GM12878 (cell line): ENCODE data around the gene CTAG1B. TPM values are rescaled to one million over a fixed set of nuclear protein-coding genes. Genes with fewer than 3 reads are reported as not detected.

Experiments used
- ATAC-seq: fragments of 200-7000 bp; cut with Tn5 transposase; 3 replicates; pipeline ENCODE4 v1.9.1; 2020; ENCODE audit warnings: mild to moderate bottlenecking, moderate library complexity
- BruUV-seq: library from RNA; stranded (reverse); fragments of 400-500 nt; replicated peaks from 2 replicates; lab custom pipeline; 2021; lab: Mats Ljungman, UMichigan
- CTCF ChIA-PET: fragments of 300-600 bp; sonication (Branson Sonifier 250); formaldehyde crosslinking; extraction: SDS; loops from one replicate; lab custom pipeline; 2021; ENCODE audit warnings: inconsistent platforms; lab: Yijun Ruan, JAX
- POLR2A ChIA-PET: fragments of 350-600 bp; formaldehyde crosslinking; extraction: SDS; loops from one replicate; lab custom pipeline; 2021; ENCODE audit warnings: inconsistent platforms; lab: Charles Lee
- RAD21 ChIA-PET: fragments of 300-600 bp; sonication (Branson Sonifier 250); formaldehyde crosslinking; loops from one replicate; lab custom pipeline; 2023; ENCODE audit warnings: antibody characterized with exemption; ENCODE audit not compliant: unreplicated experiment; lab: Charles Lee
- SMC1A ChIA-PET: fragments of 300-600 bp; sonication (Branson Sonifier 250); formaldehyde crosslinking; loops from one replicate; lab custom pipeline; 2023; ENCODE audit not compliant: unreplicated experiment, uncharacterized antibody; lab: Charles Lee
- DNase-seq: peaks from one replicate; pipeline ENCODE4 v3.0.0-alpha.2; 2011; ENCODE audit warnings: low read depth, low spot score
- FAIRE-seq: peaks from 3 replicates; lab custom pipeline; 2011; peaks lifted over from hg19 to GRCh38; lab: Jason Lieb, UNC
- H2AFZ ChIP-seq: 2 replicates; pipeline ENCODE4 v1.6.0; 2011; ENCODE audit warnings: low read depth, low read length, control low read depth; ENCODE audit not compliant: control insufficient read depth
- H3K27ac ChIP-seq: 2 replicates; pipeline ENCODE4 v1.5.1; 2011; ENCODE audit warnings: control low read depth; ENCODE audit not compliant: control insufficient read depth, insufficient read depth
- H3K27me3 ChIP-seq, 2 experiments: replicated peaks in 1 of 2; 2 replicates each; pipeline versions ENCODE4 v1.6.0 to v1.6.1; 2011; ENCODE audit warnings: low read length in 1 of 2; ENCODE audit not compliant: control insufficient read depth in 2 of 2, insufficient read depth in 2 of 2
- H3K36me3 ChIP-seq, 2 experiments: 2 replicates each; pipeline ENCODE4 v1.5.1; 2011; ENCODE audit warnings: low read length in 1 of 2; ENCODE audit not compliant: control insufficient read depth in 2 of 2, insufficient read depth in 2 of 2
- H3K4me1 ChIP-seq: 2 replicates; pipeline ENCODE4 v1.6.1; 2011; ENCODE audit warnings: mild to moderate bottlenecking, low read length, moderate library complexity, mixed read lengths; ENCODE audit not compliant: control insufficient read depth, insufficient read depth
- H3K4me2 ChIP-seq: 2 replicates; pipeline ENCODE4 v1.6.0; 2011; ENCODE audit warnings: control low read depth; ENCODE audit not compliant: control insufficient read depth, insufficient read depth
- H3K4me3 ChIP-seq: fragments of 200-600 bp; sonication (generic); 2 replicates; pipeline ENCODE4 v1.5.1; 2016
- H3K79me2 ChIP-seq: 2 replicates; pipeline ENCODE4 v1.6.0; 2011; ENCODE audit warnings: low read length; ENCODE audit not compliant: control insufficient read depth, insufficient read depth
- H3K9ac ChIP-seq: 2 replicates; pipeline ENCODE4 v1.8.0; 2011; ENCODE audit warnings: low read length, control low read depth, mixed read lengths; ENCODE audit not compliant: control insufficient read depth, insufficient read depth
- H3K9me3 ChIP-seq: replicated peaks from 3 replicates; pipeline ENCODE4 v1.5.1; 2011; ENCODE audit warnings: mild to moderate bottlenecking, low read length; ENCODE audit not compliant: control insufficient read depth, insufficient read depth
- H4K20me1 ChIP-seq: 2 replicates; pipeline ENCODE4 v1.6.0; 2011; ENCODE audit not compliant: control insufficient read depth, insufficient read depth
- GABPA ChIP-seq: IDR thresholded peaks from 2 replicates; pipeline ENCODE4 v1.6.1; 2014; ENCODE audit warnings: antibody characterized with exemption, low read depth, mild to moderate bottlenecking, inconsistent platforms
- IRF5 ChIP-seq: fragments of 450-650 bp; IDR thresholded peaks from 2 replicates; pipeline ENCODE4 v1.6.1; 2017; ENCODE audit warnings: borderline replicate concordance
- RCOR1 ChIP-seq: conservative IDR thresholded peaks from 2 replicates; pipeline ENCODE4 v1.6.1; 2012; ENCODE audit warnings: low read depth, low read length, improper control_type of control experiment
- RELA ChIP-seq: fragments of 450-650 bp; IDR thresholded peaks from 2 replicates; pipeline ENCODE4 v1.8.0; 2014; ENCODE audit warnings: borderline replicate concordance; ENCODE audit not compliant: partially characterized antibody
- REST ChIP-seq: IDR thresholded peaks from 2 replicates; pipeline ENCODE4 v1.6.1; 2012; ENCODE audit warnings: mild to moderate bottlenecking, low read depth, low read length
- SUZ12 ChIP-seq: fragments of 200-600 bp; sonication (generic); IDR thresholded peaks from one replicate; pipeline ENCODE4 v1.6.1; 2018; ENCODE audit warnings: antibody characterized with exemption, mild to moderate bottlenecking; ENCODE audit not compliant: unreplicated experiment
- ZBTB33 ChIP-seq: fragments of 450-650 bp; IDR thresholded peaks from 2 replicates; pipeline ENCODE4 v1.6.1; 2017; ENCODE audit warnings: mild to moderate bottlenecking
- ZBTB4 ChIP-seq: fragments of 450-650 bp; formaldehyde crosslinking; IDR thresholded peaks from 2 replicates; pipeline ENCODE4 v1.4.0; 2022; ENCODE audit warnings: mild to moderate bottlenecking, moderate library complexity
- WGBS: methylation state at CpG from one replicate; pipeline ENCODE4 v1.1.6; 2016; ENCODE audit warnings: low lambda C conversion rate; ENCODE audit not compliant: insufficient replicate concordance, insufficient coverage; ENCODE audit errors: missing lambda C conversion rate; 5-methylcytosine and 5-hydroxymethylcytosine counted together
- in situ Hi-C: fragments of 300-500 bp; cut with MboI; formaldehyde crosslinking; loops from 9 replicates; pipeline ENCODE4 v1.14.3; 2018; ENCODE audit warnings: mixed read lengths
- intact Hi-C: fragments of 100-400 bp; cut with micrococcal nuclease; formaldehyde crosslinking; loops from one replicate; pipeline ENCODE4 v1.14.2; 2022; ENCODE audit not compliant: unreplicated experiment
- polyA plus RNA-seq, 11 experiments: library from polyadenylated mRNA; depleted of rRNA in 4 of 11; unstranded in 6 of 11; stranded (reverse) in 5 of 11; fragments of >200 nt; fragmentation: Nextera tagmentation in 4 of 11; fragmentation: Illumina TruSeq in 1 of 11; extraction: Ambion mirVana in 4 of 11; extraction: Trizol in 1 of 11; gene quantifications; 1 replicate in 1 of 11; 2 replicates in 10 of 11; pipeline versions ENCODE4 v1.2.1 to v1.2.3, GENCODE V29; 2011 to 2016; ENCODE audit warnings: inconsistent platforms in 2 of 11, missing spikeins in 2 of 11, low read depth in 1 of 11
- total RNA-seq, 4 experiments: library from RNA; depleted of rRNA in 3 of 4; stranded (reverse); fragments of >200 nt in 3 of 4; fragmentation: Illumina TruSeq in 1 of 4; extraction: Trizol in 1 of 4; gene quantifications; 2 replicates each; pipeline versions ENCODE4 v1.2.1 to v1.2.3, GENCODE V29; 2013 to 2021

The CTAG1B gene
- total and polyA plus RNA-seq, 10 of the 15 experiments (the other 5 are each of a cell fraction or from before 2014, with no cell fraction given): not detected

GRCh38 chrX:154660541-154660940 is 41.5 kb upstream of the CTAG1B start (continued):
- TF ChIP-seq RCOR1 (no peak), SUZ12 (no peak), GABPA (no peak)

GRCh38 chrX:154658957-154659356 is 39.9 kb upstream of the CTAG1B start:
- Histone ChIP-seq H3K79me2 (no peaks in the 10 kb centered on the region), H3K9ac (no peak overlapping the region), H3K9me3 (peaks cover 2% of the 10 kb centered on the region; the same call in 2 of the 3 replicates), H3K4me3 (no peak overlapping the region), H3K27me3 (no peaks in the 10 kb centered on the region), H3K4me1 (no peaks in the 10 kb centered on the region), H4K20me1 (no peaks in the 10 kb centered on the region), H3K4me2 (no peak overlapping the region), H3K36me3 (no peaks in the 10 kb centered on the region), H3K27ac (no peak overlapping the region), H2AFZ (no peak overlapping the region)
- ChIA-PET POLR2A (no interaction called here), RAD21 (no interaction called here), SMC1A (no interaction called here), CTCF (no interaction called here)
- FAIRE-seq: no peak
- DNase-seq: no peak
- 28% methylated on average over 11 of the region's 11 CpGs for WGBS
- no TSS peak for BruUV-seq
- ATAC-seq: no peak
- in situ Hi-C loops (no loop called here), intact Hi-C loops (no loop called here)
- no peak for TF ChIP-seq RELA
- no peak for TF ChIP-seq IRF5
- TF ChIP-seq ZBTB4 (CRISPR knock-in tag): no peak
- TF ChIP-seq ZBTB33: no peak
- no peak for TF ChIP-seq REST
